Measurements from ENCODE around the gene RAD51AP2.

RAD51AP2 gene

GRCh38 chr2:17533546-17533945 lies 15.3 kb upstream of the RAD51AP2 start:
- Histone ChIP-seq H3K27ac (ENCODE audit: low read depth, low read length, poor library complexity, severe bottlenecking) (no peak overlapping the region), H4K20me1 (ENCODE audit: insufficient read depth, low read length) (no peaks in the 10 kb centered on the region), H3K9me2 (ENCODE audit: low read depth, low read length) (no peaks in the 10 kb centered on the region), H3K9ac (ENCODE audit: low read length) (no peak overlapping the region), H2AFZ (ENCODE audit: low read length) (no peak overlapping the region), H3K4me1 (ENCODE audit: insufficient read depth, low read length, severe bottlenecking) (no peaks in the 10 kb centered on the region), H3K36me3 (ENCODE audit: insufficient read depth, low read length) (no peaks in the 10 kb centered on the region), H3K79me2 (ENCODE audit: insufficient read depth, low read length) (no peaks in the 10 kb centered on the region), H3K27me3 (ENCODE audit: insufficient read depth, low read length) (no peaks in the 10 kb centered on the region; the same call in 1 of the 2 replicates), H3K4me2 (ENCODE audit: low read length) (no peak overlapping the region), H3K9me3 (ENCODE audit: low read length) (no peaks in the 10 kb centered on the region), H3F3A (ENCODE audit: insufficient read depth, low read length) (no peaks in the 10 kb centered on the region), H3K4me3 (ENCODE audit: low read depth, low read length, poor library complexity, severe bottlenecking) (no peak overlapping the region)
- no peak for TF ChIP-seq EZH2 (IDR thresholded peaks at IDR 0.05; ENCODE audit: borderline replicate concordance, low read length)
- no peak for TF ChIP-seq CTCF (IDR thresholded peaks at IDR 0.05; ENCODE audit: low read length)

GRCh38 chr2:17529771-17530170 lies 11.5 kb upstream of the RAD51AP2 start:
- TF ChIP-seq CTCF (IDR thresholded peaks at IDR 0.05; ENCODE audit: low read length) (no peak), EZH2 (IDR thresholded peaks at IDR 0.05; ENCODE audit: borderline replicate concordance, low read length) (no peak)
- Histone ChIP-seq H3K4me2 (ENCODE audit: low read length) (no peak overlapping the region), H3K36me3 (ENCODE audit: insufficient read depth, low read length) (no peaks in the 10 kb centered on the region), H3K4me1 (ENCODE audit: insufficient read depth, low read length, severe bottlenecking) (no peaks in the 10 kb centered on the region), H3K9ac (ENCODE audit: low read length) (no peak overlapping the region), H3K9me2 (ENCODE audit: low read depth, low read length) (no peaks in the 10 kb centered on the region), H3K4me3 (ENCODE audit: low read depth, low read length, poor library complexity, severe bottlenecking) (no peak overlapping the region), H3K27me3 (ENCODE audit: insufficient read depth, low read length) (no peaks in the 10 kb centered on the region; the same call in 1 of the 2 replicates), H3K9me3 (ENCODE audit: low read length) (no peaks in the 10 kb centered on the region), H4K20me1 (ENCODE audit: insufficient read depth, low read length) (no peaks in the 10 kb centered on the region), H2AFZ (ENCODE audit: low read length) (no peak overlapping the region), H3K79me2 (ENCODE audit: insufficient read depth, low read length) (no peaks in the 10 kb centered on the region), H3F3A (ENCODE audit: insufficient read depth, low read length) (no peaks in the 10 kb centered on the region), H3K27ac (ENCODE audit: low read depth, low read length, poor library complexity, severe bottlenecking) (no peak overlapping the region)

- Histone ChIP-seq H3K27ac (ENCODE audit: low read depth, low read length, poor library complexity, severe bottlenecking) (no peak overlapping the region), H3K9me2 (ENCODE audit: low read depth, low read length) (no peaks in the 10 kb centered on the region), H3K27me3 (ENCODE audit: insufficient read depth, low read length) (no peaks in the 10 kb centered on the region), H3K36me3 (ENCODE audit: insufficient read depth, low read length) (no peaks in the 10 kb centered on the region), H3K9ac (ENCODE audit: low read length) (no peak overlapping the region), H3F3A (ENCODE audit: insufficient read depth, low read length) (no peaks in the 10 kb centered on the region), H3K79me2 (ENCODE audit: insufficient read depth, low read length) (no peaks in the 10 kb centered on the region), H3K4me2 (ENCODE audit: low read length) (no peak overlapping the region), H3K4me1 (ENCODE audit: insufficient read depth, low read length, severe bottlenecking) (peaks cover 19% of the 10 kb centered on the region), H3K4me3 (ENCODE audit: low read depth, low read length, poor library complexity, severe bottlenecking) (no peak overlapping the region), H2AFZ (ENCODE audit: low read length) (no peak overlapping the region), H3K9me3 (ENCODE audit: low read length) (no peaks in the 10 kb centered on the region), H4K20me1 (ENCODE audit: insufficient read depth, low read length) (no peaks in the 10 kb centered on the region)
- TF ChIP-seq EZH2 (IDR thresholded peaks at IDR 0.05; ENCODE audit: borderline replicate concordance, low read length), result no peak
- no peak for TF ChIP-seq CTCF (IDR thresholded peaks at IDR 0.05; ENCODE audit: low read length)
Observed at GRCh38 chr2:17522303-17522702, 4.1 kb upstream of the RAD51AP2 start.
